OCI-LY7 (cell line): ENCODE measurements around the gene CDYL.

ENCODE experiments used
- EZH2phosphoT487 ChIP-seq: fragments of 200-600 bp; sonication (generic); IDR thresholded peaks from 2 replicates; pipeline ENCODE4 v1.6.1; 2018; ENCODE audit warnings: low read depth, borderline replicate concordance, mild to moderate bottlenecking, mixed run types, antibody characterized with exemption, low read length, moderate library complexity, mixed read lengths
- TF ChIP-seq, protein P1 (sequence below): fragments of 200-600 bp; sonication (generic); conservative IDR thresholded peaks from 2 replicates; pipeline ENCODE4 v1.5.1; 2014; ENCODE audit warnings: mild to moderate bottlenecking, antibody characterized with exemption, low read length, moderate library complexity, mixed read lengths

DNA sequence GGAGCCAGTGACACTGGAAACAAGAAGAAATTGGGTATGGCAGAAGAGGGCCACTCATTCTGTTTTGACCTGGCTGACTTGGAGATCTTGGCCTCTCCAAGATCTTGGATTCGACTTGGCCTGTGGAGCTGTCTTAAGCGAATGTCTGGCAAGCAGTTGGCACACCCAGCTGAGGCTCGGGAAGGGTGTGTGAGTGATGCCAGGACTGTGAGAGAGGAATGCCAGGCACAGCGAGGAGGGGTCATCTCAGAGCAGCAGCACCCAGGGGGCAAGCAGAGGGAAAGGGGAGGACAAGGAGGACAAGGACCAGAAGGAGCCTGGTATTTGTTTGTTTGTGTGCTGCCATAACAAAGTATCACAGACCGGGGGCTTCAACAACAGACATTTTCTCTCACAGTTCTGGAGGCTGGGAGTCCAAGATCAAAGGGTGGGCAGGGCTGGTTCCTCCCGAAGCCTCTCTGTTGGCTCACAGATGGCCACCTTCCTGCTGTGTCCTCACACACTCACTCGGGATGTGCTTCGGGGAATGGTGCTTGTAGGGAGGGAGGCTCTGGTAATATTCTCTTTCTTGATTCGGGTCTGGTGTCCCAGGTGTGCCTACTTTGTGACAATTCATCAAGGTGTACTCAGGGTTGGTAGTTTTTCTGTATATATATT, 194.7 kb downstream of the CDYL start:
- TF ChIP-seq, protein P1, sequence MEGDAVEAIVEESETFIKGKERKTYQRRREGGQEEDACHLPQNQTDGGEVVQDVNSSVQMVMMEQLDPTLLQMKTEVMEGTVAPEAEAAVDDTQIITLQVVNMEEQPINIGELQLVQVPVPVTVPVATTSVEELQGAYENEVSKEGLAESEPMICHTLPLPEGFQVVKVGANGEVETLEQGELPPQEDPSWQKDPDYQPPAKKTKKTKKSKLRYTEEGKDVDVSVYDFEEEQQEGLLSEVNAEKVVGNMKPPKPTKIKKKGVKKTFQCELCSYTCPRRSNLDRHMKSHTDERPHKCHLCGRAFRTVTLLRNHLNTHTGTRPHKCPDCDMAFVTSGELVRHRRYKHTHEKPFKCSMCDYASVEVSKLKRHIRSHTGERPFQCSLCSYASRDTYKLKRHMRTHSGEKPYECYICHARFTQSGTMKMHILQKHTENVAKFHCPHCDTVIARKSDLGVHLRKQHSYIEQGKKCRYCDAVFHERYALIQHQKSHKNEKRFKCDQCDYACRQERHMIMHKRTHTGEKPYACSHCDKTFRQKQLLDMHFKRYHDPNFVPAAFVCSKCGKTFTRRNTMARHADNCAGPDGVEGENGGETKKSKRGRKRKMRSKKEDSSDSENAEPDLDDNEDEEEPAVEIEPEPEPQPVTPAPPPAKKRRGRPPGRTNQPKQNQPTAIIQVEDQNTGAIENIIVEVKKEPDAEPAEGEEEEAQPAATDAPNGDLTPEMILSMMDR = no peak
- TF ChIP-seq EZH2phosphoT487 = no peak
